Activated T-cell treated with anti-CD3 and anti-CD28 coated beads for 24 hours (primary cell): ENCODE measurements around the gene TGDS.

Source experiments
- DNase-seq: peaks from one replicate; pipeline ENCODE4 v3.0.0-alpha.2; 2020; ENCODE audit warnings: low read depth

The TGDS gene

GRCh38 chr13:94599877-94600276 lies 3.9 kb upstream of the TGDS start:
- DNase-seq = no peak

- DNase-seq = no peak
Observed at GRCh38 chr13:94598281-94598680, 2.3 kb upstream of the TGDS start.

GRCh38 chr13:94596575-94596971 lies 621 bp upstream of the TGDS start:
- no peak for DNase-seq

GRCh38 chr13:94595001-94595949 lies 677 bp downstream of the TGDS start:
- DNase-seq = peak; percentile 20

GRCh38 chr13:94590744-94591143 lies 5.2 kb downstream of the TGDS start:
- no peak for DNase-seq

- no peak for DNase-seq
Observed at GRCh38 chr13:94588541-94588940, 7.4 kb downstream of the TGDS start.

- no peak for DNase-seq
Observed at GRCh38 chr13:94586371-94586770, 9.6 kb downstream of the TGDS start.

GRCh38 chr13:94585543-94586101 lies 10.3 kb downstream of the TGDS start:
- DNase-seq = no peak

GRCh38 chr13:94583926-94584325 lies 12.0 kb downstream of the TGDS start:
- DNase-seq = no peak

- DNase-seq = no peak
Observed at GRCh38 chr13:94579063-94579462, 16.9 kb downstream of the TGDS start.

GRCh38 chr13:94569615-94570014 lies 26.3 kb downstream of the TGDS start:
- no peak for DNase-seq

GRCh38 chr13:94568443-94568842 lies 27.5 kb downstream of the TGDS start:
- no peak for DNase-seq

GRCh38 chr13:94567581-94567980 lies 28.4 kb downstream of the TGDS start:
- DNase-seq = no peak

GRCh38 chr13:94561126-94561525 lies 34.8 kb downstream of the TGDS start:
- DNase-seq = no peak

GRCh38 chr13:94560116-94560515 lies 35.8 kb downstream of the TGDS start:
- no peak for DNase-seq

- no peak for DNase-seq
Observed at GRCh38 chr13:94559222-94559795, 36.6 kb downstream of the TGDS start.

GRCh38 chr13:94558716-94559115 lies 37.2 kb downstream of the TGDS start:
- no peak for DNase-seq

GRCh38 chr13:94557684-94558235 lies 38.2 kb downstream of the TGDS start:
- DNase-seq = no peak

- no peak for DNase-seq
Observed at GRCh38 chr13:94556621-94557020, 39.3 kb downstream of the TGDS start.

GRCh38 chr13:94556041-94556440 lies 39.9 kb downstream of the TGDS start:
- DNase-seq = no peak

GRCh38 chr13:94553766-94554165 lies 42.2 kb downstream of the TGDS start:
- no peak for DNase-seq

GRCh38 chr13:94552095-94552494 lies 43.9 kb downstream of the TGDS start:
- DNase-seq = no peak
